ENCODE results near the gene SOX11.
A peak's percentile ranks its signal among the peaks of the same experiment; 100 is the strongest.
"Not testable (repeated sequence)": the region's sequence is repeated elsewhere in the genome, so short reads cannot be mapped to it uniquely, and the experiment has no call there.

SOX11 gene

DNA sequence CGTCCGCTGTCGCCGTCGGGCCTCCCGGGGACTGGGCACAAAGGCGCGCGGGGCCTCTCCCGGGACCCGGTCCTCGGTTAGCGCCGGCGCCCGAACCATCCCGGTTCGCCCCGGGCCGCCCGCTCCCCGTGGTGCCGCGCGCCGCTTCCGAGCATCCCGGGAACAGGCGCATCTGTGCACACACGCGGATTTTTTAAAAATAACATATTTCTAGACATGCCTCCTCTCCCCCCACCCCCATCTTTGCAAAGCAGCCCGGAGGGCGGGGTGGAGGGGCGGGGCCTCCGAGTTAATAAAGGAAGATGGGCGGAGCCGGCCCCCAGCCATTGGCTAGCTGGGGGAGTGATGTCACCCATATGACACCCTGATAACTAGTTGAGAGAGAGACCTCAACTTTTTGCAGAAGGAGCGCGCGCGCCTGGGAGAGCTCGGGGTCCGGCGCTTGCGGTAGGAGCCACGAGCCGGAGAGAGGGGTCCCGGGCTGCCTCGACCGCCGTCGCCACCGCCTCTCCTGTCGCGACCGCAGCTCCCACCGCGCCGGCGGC lies at the start of gene SOX11:
TSS of gene SOX11 (plus strand) at position 400 of the 545 bp plus-strand sequence. CDS start 338 bp downstream, outside the sequence.
- peak within 1 kb of the TSS; percentile 97 for H3K9ac ChIP-seq (ENCODE audit: low read depth, low read length)
- no peaks in the 10 kb centered on the region for H3K9me3 ChIP-seq (ENCODE audit: insufficient read depth, low read depth, low read length)
- H3K4me3 ChIP-seq (ENCODE audit: low read length) = peak within 1 kb of the TSS; percentile 98
- no peaks in the 10 kb centered on the region for H3K27me3 ChIP-seq (ENCODE audit: insufficient read depth, low read length)
- peaks cover 3% of the 10 kb centered on the region; the same call in 1 of the 2 replicates for H3K4me1 ChIP-seq (ENCODE audit: insufficient read depth, low read length)
- peaks cover 7% of the 10 kb centered on the region; the same call in 1 of the 2 replicates for H3K36me3 ChIP-seq (ENCODE audit: insufficient read depth, low read depth, low read length)
- H3K27ac ChIP-seq (ENCODE audit: low read length) = peak within 1 kb of the TSS; percentile 78

DNA sequence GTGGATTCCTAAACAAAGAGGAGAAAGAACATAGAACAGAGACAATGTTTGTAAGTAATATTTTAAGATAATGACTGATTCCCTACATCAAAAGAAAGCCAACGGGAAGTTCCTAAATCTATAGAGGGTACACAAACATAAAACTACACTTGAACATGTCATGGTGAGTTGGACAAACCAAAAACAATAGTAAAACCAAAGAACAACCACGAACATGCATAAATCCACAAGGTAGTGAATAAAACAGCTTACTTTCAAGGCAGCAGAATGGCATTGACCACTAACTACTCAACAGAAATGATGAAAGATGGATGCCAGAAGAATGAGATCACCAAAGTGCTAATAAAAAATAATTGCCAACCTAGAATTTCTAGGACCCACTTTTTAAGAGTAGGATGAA lies 39.5 kb upstream of the SOX11 start:
- not testable (repeated sequence) for H3K27ac ChIP-seq (ENCODE audit: low read length); H3K4me3 ChIP-seq (ENCODE audit: low read length); H3K36me3 ChIP-seq (ENCODE audit: insufficient read depth, low read depth, low read length); H3K9ac ChIP-seq (ENCODE audit: low read depth, low read length); H3K9me3 ChIP-seq (ENCODE audit: insufficient read depth, low read depth, low read length); H3K27me3 ChIP-seq (ENCODE audit: insufficient read depth, low read length); H3K4me1 ChIP-seq (ENCODE audit: insufficient read depth, low read length)

DNA sequence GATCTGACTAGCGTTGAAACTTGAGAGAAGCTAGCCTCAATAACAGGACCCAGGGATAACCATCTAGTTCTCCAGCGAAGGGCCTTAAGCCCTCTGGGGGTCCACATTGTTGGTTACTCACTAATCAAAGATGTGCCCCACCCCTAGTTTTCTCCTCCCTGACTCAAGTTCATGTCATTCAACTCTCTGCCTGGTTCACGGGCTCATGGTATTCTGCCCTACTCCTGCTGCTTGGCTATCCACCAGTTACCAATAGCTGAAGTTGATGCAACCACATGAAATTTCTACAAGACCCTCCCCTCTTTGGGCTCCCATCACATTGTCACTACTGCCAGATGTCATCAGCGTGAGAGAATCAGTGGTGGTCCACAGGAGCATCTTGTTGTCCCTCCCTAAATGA lies 38.4 kb upstream of the SOX11 start:
- H3K9me3 ChIP-seq (ENCODE audit: insufficient read depth, low read depth, low read length); H3K4me3 ChIP-seq (ENCODE audit: low read length); H3K27ac ChIP-seq (ENCODE audit: low read length); H3K9ac ChIP-seq (ENCODE audit: low read depth, low read length); H3K4me1 ChIP-seq (ENCODE audit: insufficient read depth, low read length); H3K36me3 ChIP-seq (ENCODE audit: insufficient read depth, low read depth, low read length); H3K27me3 ChIP-seq (ENCODE audit: insufficient read depth, low read length): not testable (repeated sequence)

DNA sequence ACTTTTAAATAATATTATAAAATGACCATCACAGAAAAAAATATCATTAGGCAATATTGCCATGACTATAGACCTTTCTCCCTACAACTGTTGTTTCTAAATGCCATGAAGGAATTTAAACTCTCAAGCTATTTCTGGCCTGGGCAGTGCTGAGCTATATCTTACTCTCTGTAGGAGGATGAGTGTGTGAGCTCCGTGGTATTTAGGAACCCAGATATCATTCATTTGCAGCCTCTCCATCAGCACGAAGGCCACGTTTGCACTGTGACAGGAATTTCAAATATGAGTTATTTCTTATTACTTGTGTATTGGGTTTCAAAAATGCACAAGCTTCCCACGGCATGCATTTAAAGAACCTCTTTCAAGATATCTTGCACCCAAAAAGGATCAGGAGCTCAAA lies 35.0 kb upstream of the SOX11 start:
- H3K36me3 ChIP-seq (ENCODE audit: insufficient read depth, low read depth, low read length) = no peaks in the 10 kb centered on the region
- H3K27ac ChIP-seq (ENCODE audit: low read length) = no peak overlapping the region
- H3K27me3 ChIP-seq (ENCODE audit: insufficient read depth, low read length) = no peaks in the 10 kb centered on the region
- H3K9ac ChIP-seq (ENCODE audit: low read depth, low read length) = no peak overlapping the region
- H3K4me3 ChIP-seq (ENCODE audit: low read length) = no peak overlapping the region
- no peaks in the 10 kb centered on the region for H3K4me1 ChIP-seq (ENCODE audit: insufficient read depth, low read length)
- H3K9me3 ChIP-seq (ENCODE audit: insufficient read depth, low read depth, low read length) = no peaks in the 10 kb centered on the region

DNA sequence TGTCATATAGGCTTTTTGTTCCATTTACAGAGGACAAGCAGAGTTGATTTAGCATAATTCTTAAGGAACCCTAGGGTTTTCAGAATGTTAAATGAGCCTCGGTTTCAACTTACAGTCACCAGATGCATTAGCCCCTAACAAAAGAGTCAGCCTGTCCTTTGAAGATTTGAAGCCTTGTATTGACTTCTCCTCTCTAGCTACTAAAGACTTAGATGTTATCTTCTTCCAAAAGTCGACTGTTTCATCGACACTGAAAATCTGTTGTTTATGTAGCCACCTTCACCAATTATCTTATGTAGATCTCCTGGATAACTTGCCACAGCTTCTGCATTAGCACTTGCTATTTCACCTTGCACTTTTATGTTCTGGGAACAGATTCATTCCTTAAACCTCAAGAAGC lies 31.6 kb upstream of the SOX11 start:
- no peaks in the 10 kb centered on the region for H3K4me1 ChIP-seq (ENCODE audit: insufficient read depth, low read length)

DNA sequence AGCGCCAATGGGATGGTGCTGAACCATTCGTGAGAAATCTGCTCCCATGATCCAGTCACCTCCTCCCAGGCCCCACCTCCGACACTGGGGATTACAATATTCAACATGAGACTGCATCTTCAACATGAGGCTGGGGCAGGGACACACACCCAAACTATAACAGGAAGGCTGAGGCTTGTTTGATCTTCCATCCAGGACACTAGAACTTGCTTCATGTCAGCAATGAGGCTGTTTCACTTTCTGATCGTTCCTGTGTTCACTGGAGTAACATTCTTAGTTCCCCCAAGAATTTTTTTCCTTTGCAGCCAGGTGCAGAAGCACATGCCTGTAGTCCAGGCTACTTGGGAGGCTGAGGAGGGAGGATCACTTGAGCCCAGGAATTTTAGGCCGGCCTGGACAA lies 30.8 kb upstream of the SOX11 start:
- Histone ChIP-seq H3K4me3 (ENCODE audit: low read length) (no peak overlapping the region), H3K27me3 (ENCODE audit: insufficient read depth, low read length) (no peaks in the 10 kb centered on the region), H3K27ac (ENCODE audit: low read length) (no peak overlapping the region), H3K9ac (ENCODE audit: low read depth, low read length) (no peak overlapping the region), H3K9me3 (ENCODE audit: insufficient read depth, low read depth, low read length) (no peaks in the 10 kb centered on the region), H3K36me3 (ENCODE audit: insufficient read depth, low read depth, low read length) (no peaks in the 10 kb centered on the region), H3K4me1 (ENCODE audit: insufficient read depth, low read length) (no peaks in the 10 kb centered on the region)

More for the DNA sequence above, 31.6 kb upstream of the SOX11 start:
- Histone ChIP-seq H3K36me3 (ENCODE audit: insufficient read depth, low read depth, low read length) (no peaks in the 10 kb centered on the region), H3K9me3 (ENCODE audit: insufficient read depth, low read depth, low read length) (no peaks in the 10 kb centered on the region), H3K9ac (ENCODE audit: low read depth, low read length) (no peak overlapping the region), H3K27me3 (ENCODE audit: insufficient read depth, low read length) (no peaks in the 10 kb centered on the region), H3K4me3 (ENCODE audit: low read length) (no peak overlapping the region), H3K27ac (ENCODE audit: low read length) (no peak overlapping the region)

DNA sequence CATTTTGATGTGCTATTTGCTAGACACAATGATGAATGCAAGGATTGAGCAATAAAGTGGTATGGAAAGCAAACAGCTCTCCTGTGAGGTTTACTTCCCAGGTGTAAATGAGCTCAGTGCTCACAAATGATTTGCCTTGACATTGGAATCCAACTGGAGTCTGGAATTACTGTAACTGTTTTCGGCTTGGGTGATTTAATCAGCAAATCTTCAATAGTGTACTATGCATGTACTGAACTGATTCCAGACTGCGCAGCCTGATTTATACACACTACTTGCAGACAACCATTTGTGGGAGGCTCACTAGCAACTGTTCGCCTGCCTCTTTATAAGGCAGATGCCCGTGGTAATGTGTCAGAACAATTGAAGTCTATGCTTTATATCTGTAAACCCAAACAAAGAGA lies 27.9 kb upstream of the SOX11 start:
- no peak overlapping the region for H3K4me3 ChIP-seq (ENCODE audit: low read length)
- H3K4me1 ChIP-seq (ENCODE audit: insufficient read depth, low read length) = peaks cover 6% of the 10 kb centered on the region; the same call in 1 of the 2 replicates
- no peaks in the 10 kb centered on the region for H3K36me3 ChIP-seq (ENCODE audit: insufficient read depth, low read depth, low read length)
- H3K27ac ChIP-seq (ENCODE audit: low read length) = no peak overlapping the region
- no peaks in the 10 kb centered on the region for H3K9me3 ChIP-seq (ENCODE audit: insufficient read depth, low read depth, low read length)
- H3K9ac ChIP-seq (ENCODE audit: low read depth, low read length) = no peak overlapping the region
- H3K27me3 ChIP-seq (ENCODE audit: insufficient read depth, low read length) = no peaks in the 10 kb centered on the region

DNA sequence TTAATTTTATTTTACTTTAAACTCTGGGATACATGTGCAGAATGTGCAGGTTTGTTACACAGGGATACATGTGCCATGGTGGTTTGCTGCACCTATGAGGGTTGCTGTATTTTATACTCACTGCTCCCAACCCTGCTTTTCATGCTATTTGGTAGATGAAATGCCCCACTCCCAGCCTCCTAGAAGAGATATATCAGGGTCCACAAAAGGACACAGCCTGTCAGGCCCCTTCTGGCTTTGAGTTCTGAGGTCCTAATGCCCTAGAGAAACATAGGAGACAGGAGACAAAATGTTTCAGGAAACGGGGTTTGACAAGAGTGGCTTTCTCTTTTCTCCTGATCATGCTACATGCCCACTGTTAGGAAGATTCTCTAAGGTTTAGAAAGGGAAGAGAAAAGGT lies 27.1 kb upstream of the SOX11 start:
- peaks cover 6% of the 10 kb centered on the region; the same call in 1 of the 2 replicates for H3K4me1 ChIP-seq (ENCODE audit: insufficient read depth, low read length)
- no peak overlapping the region for H3K27ac ChIP-seq (ENCODE audit: low read length)
- H3K27me3 ChIP-seq (ENCODE audit: insufficient read depth, low read length) = no peaks in the 10 kb centered on the region
- no peak overlapping the region for H3K9ac ChIP-seq (ENCODE audit: low read depth, low read length)
- H3K4me3 ChIP-seq (ENCODE audit: low read length) = no peak overlapping the region
- H3K36me3 ChIP-seq (ENCODE audit: insufficient read depth, low read depth, low read length) = no peaks in the 10 kb centered on the region
- no peaks in the 10 kb centered on the region for H3K9me3 ChIP-seq (ENCODE audit: insufficient read depth, low read depth, low read length)

DNA sequence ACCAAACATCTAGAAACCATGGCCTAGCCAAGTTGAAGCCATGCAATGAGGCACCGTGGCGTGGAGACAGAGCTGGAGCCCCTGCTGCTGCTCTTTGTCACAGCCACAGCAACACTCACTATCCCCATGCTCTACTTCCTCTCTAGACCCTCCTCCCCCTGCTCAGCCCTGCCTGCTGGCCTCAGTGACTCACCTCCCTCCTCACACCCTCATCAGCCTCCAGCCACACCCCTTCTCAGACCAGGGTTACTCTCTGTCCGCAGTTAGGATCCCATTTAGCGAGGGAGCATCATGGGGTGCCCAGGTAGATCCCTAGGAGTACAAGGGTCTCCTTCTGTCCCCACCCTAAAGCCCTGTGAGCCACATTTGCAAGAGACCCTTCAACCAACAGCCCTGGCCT lies 25.4 kb upstream of the SOX11 start:
- Histone ChIP-seq H3K4me3 (ENCODE audit: low read length) (no peak overlapping the region), H3K27me3 (ENCODE audit: insufficient read depth, low read length) (peaks cover 9% of the 10 kb centered on the region), H3K9ac (ENCODE audit: low read depth, low read length) (no peak overlapping the region), H3K9me3 (ENCODE audit: insufficient read depth, low read depth, low read length) (no peaks in the 10 kb centered on the region), H3K4me1 (ENCODE audit: insufficient read depth, low read length) (peaks cover 6% of the 10 kb centered on the region; the same call in 1 of the 2 replicates), H3K36me3 (ENCODE audit: insufficient read depth, low read depth, low read length) (no peaks in the 10 kb centered on the region), H3K27ac (ENCODE audit: low read length) (no peak overlapping the region)

DNA sequence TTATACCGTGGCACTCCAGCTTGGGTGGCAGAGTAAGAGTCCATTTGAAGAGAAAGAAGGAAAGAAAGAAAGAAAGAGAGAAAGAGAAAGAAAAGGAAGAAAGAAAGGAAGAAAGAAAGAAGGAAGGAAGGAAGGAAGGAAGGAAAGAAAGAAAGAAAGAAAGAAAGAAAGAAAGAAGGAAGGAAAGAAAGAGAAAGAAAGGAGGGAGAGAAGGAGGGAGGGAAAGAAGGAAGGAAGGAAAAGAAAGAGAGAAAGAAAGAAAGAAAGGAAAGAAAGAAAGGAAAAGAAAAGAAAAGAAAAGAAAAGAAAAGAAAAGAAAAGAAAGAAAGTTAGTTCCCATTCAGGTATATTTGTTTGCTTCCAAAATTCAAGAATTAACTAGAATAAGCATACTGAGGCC lies 24.5 kb upstream of the SOX11 start:
- not testable (repeated sequence) for H3K27ac ChIP-seq (ENCODE audit: low read length)

DNA sequence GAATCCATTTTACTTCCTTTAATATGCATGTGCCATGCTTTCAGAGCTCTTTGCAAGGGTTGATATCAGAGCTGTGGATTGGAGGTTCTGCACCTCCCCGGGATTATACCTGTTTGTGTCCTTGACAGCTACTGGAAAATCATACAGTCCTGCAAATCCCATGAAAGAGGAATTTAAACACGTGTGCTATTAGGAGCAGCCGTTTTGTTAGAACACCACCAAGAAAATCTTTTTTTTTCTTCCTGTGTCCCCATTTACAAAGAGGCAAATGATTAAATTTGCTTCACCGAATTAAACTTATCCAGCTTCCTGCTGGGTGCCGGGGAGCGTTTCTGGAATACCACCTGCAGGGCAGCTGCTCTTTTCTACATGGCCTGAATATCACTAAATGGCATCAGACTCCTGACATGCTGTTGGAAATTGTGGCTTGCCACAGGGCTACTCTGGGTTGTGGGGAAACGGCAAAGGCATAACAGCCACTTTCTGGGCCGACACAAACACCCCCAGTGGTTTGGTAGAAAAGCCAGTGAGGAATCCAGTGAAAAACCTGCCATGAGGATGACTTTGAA lies 23.4 kb upstream of the SOX11 start:
- Histone ChIP-seq H3K9me3 (ENCODE audit: insufficient read depth, low read depth, low read length) (no peaks in the 10 kb centered on the region), H3K27ac (ENCODE audit: low read length) (no peak overlapping the region), H3K4me1 (ENCODE audit: insufficient read depth, low read length) (peaks cover 6% of the 10 kb centered on the region; the same call in 1 of the 2 replicates), H3K27me3 (ENCODE audit: insufficient read depth, low read length) (peaks cover 28% of the 10 kb centered on the region), H3K9ac (ENCODE audit: low read depth, low read length) (no peak overlapping the region), H3K4me3 (ENCODE audit: low read length) (no peak overlapping the region), H3K36me3 (ENCODE audit: insufficient read depth, low read depth, low read length) (no peaks in the 10 kb centered on the region)

More for the DNA sequence above, 24.5 kb upstream of the SOX11 start:
- not testable (repeated sequence) for H3K9me3 ChIP-seq (ENCODE audit: insufficient read depth, low read depth, low read length); H3K9ac ChIP-seq (ENCODE audit: low read depth, low read length); H3K36me3 ChIP-seq (ENCODE audit: insufficient read depth, low read depth, low read length); H3K4me1 ChIP-seq (ENCODE audit: insufficient read depth, low read length); H3K4me3 ChIP-seq (ENCODE audit: low read length)
- H3K27me3 ChIP-seq (ENCODE audit: insufficient read depth, low read length) = peaks cover 17% of the 10 kb centered on the region

DNA sequence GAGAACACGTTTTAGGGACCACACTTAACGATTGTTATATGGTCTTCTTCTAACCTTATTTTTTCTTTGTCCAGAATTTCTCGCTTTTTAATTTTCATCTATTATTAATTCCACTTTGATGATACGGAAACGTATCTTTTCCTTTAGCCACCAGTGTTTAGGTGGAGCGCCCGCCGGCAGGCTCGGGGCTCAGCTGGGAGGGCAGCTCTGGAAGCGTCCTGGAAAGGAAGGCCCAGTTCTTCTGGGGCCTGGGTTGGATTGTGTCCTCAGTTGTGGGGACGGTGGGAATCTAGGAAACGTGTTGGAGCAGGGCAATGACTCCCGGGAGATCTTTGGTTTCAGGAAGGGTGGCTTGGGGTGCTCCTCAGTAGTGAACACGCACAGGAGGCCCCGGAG lies 19.4 kb upstream of the SOX11 start:
- Histone ChIP-seq H3K4me3 (ENCODE audit: low read length) (peak overlapping the region; percentile 61; the same call in 1 of the 2 replicates), H3K27me3 (ENCODE audit: insufficient read depth, low read length) (peaks cover 51% of the 10 kb centered on the region), H3K27ac (ENCODE audit: low read length) (no peak overlapping the region), H3K9me3 (ENCODE audit: insufficient read depth, low read depth, low read length) (no peaks in the 10 kb centered on the region), H3K9ac (ENCODE audit: low read depth, low read length) (no peak overlapping the region), H3K4me1 (ENCODE audit: insufficient read depth, low read length) (peaks cover 12% of the 10 kb centered on the region; the same call in 1 of the 2 replicates), H3K36me3 (ENCODE audit: insufficient read depth, low read depth, low read length) (no peaks in the 10 kb centered on the region)

All from iPS-20b (cell line).